Activated CD8-positive, alpha-beta memory T cell treated with anti-CD3 and anti-CD28 coated beads for 1 hour (primary cell): ENCODE data around the gene FOXP4.

Experiments used
- DNase-seq, 2 donors: peaks; one replicate each; pipeline ENCODE4 v3.0.0-alpha.2; 2020; ENCODE audit warnings: low read depth in 1 of 2; ENCODE audit errors: extremely low read depth in 1 of 2

FOXP4 gene

GRCh38 chr6:41561931-41562911 is 16.0 kb downstream of the FOXP4 start:
- DNase-seq, result no peak

- DNase-seq, result no peak
Observed at GRCh38 chr6:41563060-41563776, 17.0 kb downstream of the FOXP4 start.

GRCh38 chr6:41564448-41565142 is 18.4 kb downstream of the FOXP4 start:
- no peak for DNase-seq

- DNase-seq, result no peak
Observed at GRCh38 chr6:41565701-41566100, 19.5 kb downstream of the FOXP4 start.

- no peak for DNase-seq
Observed at GRCh38 chr6:41566961-41567360, 20.8 kb downstream of the FOXP4 start.

- no peak for DNase-seq
Observed at GRCh38 chr6:41567684-41568083, 21.5 kb downstream of the FOXP4 start.

- no peak for DNase-seq
Observed at GRCh38 chr6:41568202-41568584, 22.0 kb downstream of the FOXP4 start.

GRCh38 chr6:41568585-41569384 is 22.6 kb downstream of the FOXP4 start:
- no peak for DNase-seq

- no peak for DNase-seq
Observed at GRCh38 chr6:41570259-41570615, 24.1 kb downstream of the FOXP4 start.

GRCh38 chr6:41571021-41571780 is 25.0 kb downstream of the FOXP4 start:
- no peak for DNase-seq

GRCh38 chr6:41572613-41573012 is 26.4 kb downstream of the FOXP4 start:
- no peak for DNase-seq

- DNase-seq, result no peak
Observed at GRCh38 chr6:41573276-41573675, 27.1 kb downstream of the FOXP4 start.

- no peak for DNase-seq
Observed at GRCh38 chr6:41573985-41574384, 27.8 kb downstream of the FOXP4 start.

- DNase-seq, result no peak
Observed at GRCh38 chr6:41575598-41575997, 29.4 kb downstream of the FOXP4 start.

- DNase-seq, result no peak
Observed at GRCh38 chr6:41576667-41577066, 30.5 kb downstream of the FOXP4 start.

GRCh38 chr6:41577356-41578216 is 31.4 kb downstream of the FOXP4 start:
- no peak for DNase-seq

- DNase-seq, result no peak
Observed at GRCh38 chr6:41578217-41579087, 32.3 kb downstream of the FOXP4 start.

- DNase-seq, result no peak
Observed at GRCh38 chr6:41579088-41579610, 33.0 kb downstream of the FOXP4 start.
